ENCODE data around the gene SEC14L6.

DNA sequence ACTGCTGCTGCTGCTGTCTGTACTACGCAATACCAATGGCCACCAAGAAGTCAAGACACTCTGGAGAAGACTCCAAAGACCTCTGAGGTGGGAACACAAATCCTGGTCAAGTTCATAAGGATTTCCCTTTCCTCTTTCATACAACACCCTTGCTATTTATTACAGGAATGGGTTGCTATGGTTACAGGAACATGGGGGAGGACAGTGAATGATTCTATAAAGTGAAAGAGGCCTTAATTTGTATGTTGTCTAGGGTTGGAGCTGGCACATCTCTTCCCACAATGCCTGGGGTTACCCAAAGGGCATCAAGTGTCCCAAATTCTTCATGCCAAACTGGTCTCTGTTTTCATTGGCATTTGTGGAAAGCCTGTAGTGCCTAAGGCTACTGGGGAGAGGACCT, 63.4 kb downstream of the SEC14L6 start:
- TF ChIP-seq EZH2 (optimal IDR thresholded peaks at IDR 0.05; ENCODE audit: low read depth, low read length) (no peak), EZH2phosphoT487 (IDR thresholded peaks at IDR 0.05; ENCODE audit: low read length) (no peak)
- TF ChIP-seq, protein P1, sequence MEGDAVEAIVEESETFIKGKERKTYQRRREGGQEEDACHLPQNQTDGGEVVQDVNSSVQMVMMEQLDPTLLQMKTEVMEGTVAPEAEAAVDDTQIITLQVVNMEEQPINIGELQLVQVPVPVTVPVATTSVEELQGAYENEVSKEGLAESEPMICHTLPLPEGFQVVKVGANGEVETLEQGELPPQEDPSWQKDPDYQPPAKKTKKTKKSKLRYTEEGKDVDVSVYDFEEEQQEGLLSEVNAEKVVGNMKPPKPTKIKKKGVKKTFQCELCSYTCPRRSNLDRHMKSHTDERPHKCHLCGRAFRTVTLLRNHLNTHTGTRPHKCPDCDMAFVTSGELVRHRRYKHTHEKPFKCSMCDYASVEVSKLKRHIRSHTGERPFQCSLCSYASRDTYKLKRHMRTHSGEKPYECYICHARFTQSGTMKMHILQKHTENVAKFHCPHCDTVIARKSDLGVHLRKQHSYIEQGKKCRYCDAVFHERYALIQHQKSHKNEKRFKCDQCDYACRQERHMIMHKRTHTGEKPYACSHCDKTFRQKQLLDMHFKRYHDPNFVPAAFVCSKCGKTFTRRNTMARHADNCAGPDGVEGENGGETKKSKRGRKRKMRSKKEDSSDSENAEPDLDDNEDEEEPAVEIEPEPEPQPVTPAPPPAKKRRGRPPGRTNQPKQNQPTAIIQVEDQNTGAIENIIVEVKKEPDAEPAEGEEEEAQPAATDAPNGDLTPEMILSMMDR (IDR thresholded peaks at IDR 0.05; ENCODE audit: low read length): no peak
